ENCODE results near the gene NXN. TPM values are rescaled to one million over a fixed set of nuclear protein-coding genes. Genes with fewer than 3 reads are reported as not detected.
A peak's percentile ranks its signal among the peaks of the same experiment; 100 is the strongest.

The NXN gene
- total RNA-seq, 1 donor from 2014 or later = 76.4 TPM

GRCh38 chr17:892958-893357 is 86.6 kb downstream of the NXN start:
- H3K27ac Mint-ChIP-seq (ENCODE audit: unreplicated experiment) = no peak overlapping the region
- H3K4me1 Mint-ChIP-seq = peaks cover 39% of the 10 kb centered on the region
- no peak for TF ChIP-seq CTCF (conservative IDR thresholded peaks at IDR 0.05)

DNA sequence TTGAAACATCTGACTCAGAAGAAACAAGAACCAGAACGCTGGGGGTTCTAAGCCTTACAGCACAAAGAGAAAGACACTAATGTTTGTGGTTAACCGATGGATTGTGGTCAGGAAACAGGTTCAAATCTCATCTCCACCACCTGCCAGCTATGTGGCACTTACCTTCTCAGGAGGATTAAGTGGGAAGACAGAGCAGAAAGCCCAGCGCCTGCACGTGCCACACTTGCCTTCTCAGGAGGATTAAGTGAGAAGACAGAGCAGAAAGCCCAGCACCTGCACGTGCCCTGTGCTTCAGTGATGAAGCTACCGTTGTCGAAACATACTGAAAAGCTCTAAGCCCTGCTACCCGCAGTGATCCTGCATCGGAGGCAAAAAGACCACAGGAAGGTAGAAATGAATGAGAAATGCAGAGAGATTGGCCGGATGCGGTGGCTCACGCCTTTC is 90.6 kb downstream of the NXN start:
- no peaks in the 10 kb centered on the region for H3K36me3 Mint-ChIP-seq (ENCODE audit: low read depth)
- peaks cover 44% of the 10 kb centered on the region for H3K4me1 Mint-ChIP-seq
- no peaks in the 10 kb centered on the region for H3K9me3 Mint-ChIP-seq
- no peaks in the 10 kb centered on the region for H3K27me3 Mint-ChIP-seq (ENCODE audit: low read depth)
- no peak for TF ChIP-seq CTCF (conservative IDR thresholded peaks at IDR 0.05)
- no peak overlapping the region for H3K4me3 Mint-ChIP-seq
- no peak overlapping the region for H3K27ac Mint-ChIP-seq (ENCODE audit: unreplicated experiment)
- no peak for DNase-seq (ENCODE audit: low read depth, low spot score)

More at GRCh38 chr17:892958-893357, 86.6 kb downstream of the NXN start:
- no peak for DNase-seq (ENCODE audit: low read depth, low spot score)
- Mint-ChIP-seq H3K36me3 (ENCODE audit: low read depth) (no peaks in the 10 kb centered on the region), H3K9me3 (no peaks in the 10 kb centered on the region), H3K4me3 (no peak overlapping the region), H3K27me3 (ENCODE audit: low read depth) (no peaks in the 10 kb centered on the region)

DNA sequence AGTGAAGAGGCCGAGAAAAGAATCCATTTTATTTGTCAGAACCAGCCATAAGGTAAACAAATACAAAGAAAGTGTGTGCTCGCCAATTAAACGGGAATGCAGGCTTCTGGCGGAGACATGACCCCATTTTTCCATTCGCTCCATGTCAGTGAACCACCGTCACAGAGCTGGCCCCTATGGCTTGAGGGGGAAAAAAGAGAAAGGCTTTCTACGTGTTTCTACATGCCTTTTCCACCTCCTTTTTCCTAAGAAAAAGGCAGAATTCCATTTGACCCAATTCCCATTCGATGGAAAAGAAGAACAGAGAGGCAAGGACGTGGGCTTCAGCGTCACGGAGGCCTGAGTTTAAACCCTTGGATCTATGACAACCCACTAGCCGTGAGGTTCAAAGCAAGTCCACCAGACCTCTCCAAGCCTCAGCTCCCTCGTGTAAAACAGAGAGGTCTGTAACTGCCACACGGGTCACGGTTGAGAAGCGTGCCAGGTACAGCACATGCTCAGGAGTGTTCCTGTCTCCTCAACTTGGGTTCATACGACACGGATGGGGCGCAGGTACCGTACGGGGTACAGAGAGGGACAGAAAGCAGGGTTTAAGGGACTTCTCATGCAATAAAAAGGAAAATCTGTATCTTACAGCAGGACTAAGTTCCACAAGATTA is 91.9 kb downstream of the NXN start:
- DNase-seq (ENCODE audit: low read depth, low spot score) = no peak
- H3K27me3 Mint-ChIP-seq (ENCODE audit: low read depth) = no peaks in the 10 kb centered on the region
- no peaks in the 10 kb centered on the region for H3K9me3 Mint-ChIP-seq
- no peak overlapping the region for H3K27ac Mint-ChIP-seq (ENCODE audit: unreplicated experiment)
- no peak overlapping the region for H3K4me3 Mint-ChIP-seq
- no peak for TF ChIP-seq CTCF (conservative IDR thresholded peaks at IDR 0.05)
- peaks cover 2% of the 10 kb centered on the region for H3K36me3 Mint-ChIP-seq (ENCODE audit: low read depth)
- peaks cover 55% of the 10 kb centered on the region for H3K4me1 Mint-ChIP-seq

- no peak for DNase-seq (ENCODE audit: low read depth, low spot score)
- TF ChIP-seq CTCF (conservative IDR thresholded peaks at IDR 0.05) = no peak
- Mint-ChIP-seq H3K36me3 (ENCODE audit: low read depth) (peaks cover 2% of the 10 kb centered on the region), H3K27ac (ENCODE audit: unreplicated experiment) (no peak overlapping the region), H3K9me3 (no peaks in the 10 kb centered on the region), H3K4me3 (no peak overlapping the region), H3K4me1 (peaks cover 64% of the 10 kb centered on the region), H3K27me3 (ENCODE audit: low read depth) (no peaks in the 10 kb centered on the region)
Observed at GRCh38 chr17:885971-886571, 93.5 kb downstream of the NXN start.

GRCh38 chr17:883586-883962 is 96.0 kb downstream of the NXN start:
- H3K4me3 Mint-ChIP-seq = peak overlapping the region; percentile 75
- no peak for TF ChIP-seq CTCF (conservative IDR thresholded peaks at IDR 0.05)
- H3K27me3 Mint-ChIP-seq (ENCODE audit: low read depth) = no peaks in the 10 kb centered on the region
- peaks cover 2% of the 10 kb centered on the region for H3K36me3 Mint-ChIP-seq (ENCODE audit: low read depth)
- peak overlapping the region; percentile 94 for H3K27ac Mint-ChIP-seq (ENCODE audit: unreplicated experiment)
- peaks cover 58% of the 10 kb centered on the region for H3K4me1 Mint-ChIP-seq
- H3K9me3 Mint-ChIP-seq = no peaks in the 10 kb centered on the region
- no peak for DNase-seq (ENCODE audit: low read depth, low spot score)

Data from neural crest cell (in vitro differentiated cells).